Thoracic aorta endothelial cell (primary cell): ENCODE data around the gene COL6A6. TPM values are rescaled to one million over a fixed set of nuclear protein-coding genes. Genes with fewer than 3 reads are reported as not detected.

Experiments
- total RNA-seq: library from RNA; depleted of rRNA; stranded (reverse); fragments of >200 nt; gene quantifications from 2 replicates; pipeline ENCODE4 v1.2.3, GENCODE V29; 2012

Gene COL6A6
- total RNA-seq = not detected in 2 replicates

GRCh38 chr3:130516645-130517512 lies at the start of gene COL6A6:
Gene COL6A6 (plus strand): TSS chr3:130517177. CDS start chr3:130560365, 43,188 bp downstream.

Other genes with a start within 250 kb of the COL6A6 start
- not detected in 2 replicates for gene COL6A5, start 171.5 kb upstream of the COL6A6 start, total RNA-seq
- gene PIK3R4, start 229.7 kb downstream of the COL6A6 start, total RNA-seq = 44.4 and 48.5 TPM in 2 replicates